ENCODE results near the gene SLC25A24. TPM values are rescaled to one million over a fixed set of nuclear protein-coding genes. Genes with fewer than 3 reads are reported as not detected.

SLC25A24 gene
- total RNA-seq, 6 experiments from 2014 or later, result 1.1 to 3.9 (median 2.5) TPM

- H3K4me1 ChIP-seq, result no peaks in the 10 kb centered on the region
- ATAC-seq, result no peak
- no peak for DNase-seq
- TF ChIP-seq POLR2A (IDR thresholded peaks at IDR 0.05) (no peak), CTCF (IDR thresholded peaks at IDR 0.05) (no peak)
- intact Hi-C loops (cut with DNase I), result loop anchor here (5.0 kb wide), 2 partner anchors 342 to 347 kb away; no protein-coding TSS in a partner anchor
- no peak overlapping the region for H3K4me3 ChIP-seq
- H3K27me3 ChIP-seq, result no peaks in the 10 kb centered on the region
- no peaks in the 10 kb centered on the region for H3K9me3 ChIP-seq
- no peaks in the 10 kb centered on the region for H3K36me3 ChIP-seq
- WGBS (ENCODE audit: insufficient coverage, low coverage, low lambda C conversion rate, missing lambda C conversion rate), result 83% methylated on average over 1 of the region's 1 CpG
- no peak overlapping the region for H3K27ac ChIP-seq
Observed at GRCh38 chr1:108124023-108124422, 76.1 kb downstream of the SLC25A24 start.

DNA sequence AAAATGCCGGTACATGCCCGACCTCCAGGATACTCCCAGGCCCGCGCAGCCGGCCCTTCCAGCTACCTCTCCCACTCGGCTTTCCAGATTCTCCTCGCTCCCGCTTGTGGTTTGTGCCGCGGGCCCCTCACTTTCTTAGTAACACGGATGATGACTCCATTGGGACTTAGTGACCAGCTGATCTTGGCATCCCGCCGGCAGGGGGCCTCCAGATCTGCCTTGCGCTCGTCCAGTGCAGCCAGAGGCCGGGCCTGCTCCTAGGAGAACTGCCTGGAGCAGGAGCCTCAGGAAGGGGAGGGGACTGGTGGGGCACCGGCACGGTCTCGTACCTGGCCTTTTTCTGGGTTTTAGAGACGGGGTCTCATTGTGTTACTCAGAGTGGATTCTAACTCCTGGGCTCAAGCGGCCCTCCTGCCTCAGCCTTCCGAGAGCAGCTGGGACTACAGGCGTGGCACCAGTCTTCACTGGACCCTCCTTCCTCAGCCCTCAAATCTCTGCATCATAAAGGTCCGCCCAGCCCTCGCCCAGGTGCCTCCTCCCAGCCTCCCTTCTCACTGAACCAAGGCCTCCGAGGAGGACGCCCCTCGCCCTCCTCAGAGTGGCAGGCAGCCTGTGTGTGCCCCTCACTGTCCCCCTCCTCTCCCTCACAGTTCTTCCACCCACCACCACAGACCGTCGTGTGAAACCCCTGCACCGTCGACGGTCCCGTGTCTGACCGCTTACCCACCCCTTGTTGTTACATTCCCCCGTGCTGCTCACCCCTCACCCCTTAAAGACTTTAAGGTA lies 78.6 kb downstream of the SLC25A24 start:
- WGBS (ENCODE audit: insufficient coverage, low coverage, low lambda C conversion rate, missing lambda C conversion rate), result 58% methylated on average over 13 of the region's 36 CpGs
- H3K9me3 ChIP-seq, result no peaks in the 10 kb centered on the region
- TF ChIP-seq CTCF (IDR thresholded peaks at IDR 0.05) (no peak), POLR2A (IDR thresholded peaks at IDR 0.05) (no peak)
- H3K4me1 ChIP-seq, result no peaks in the 10 kb centered on the region
- no peaks in the 10 kb centered on the region for H3K27me3 ChIP-seq
- DNase-seq, result no peak
- no peak overlapping the region for H3K4me3 ChIP-seq
- ATAC-seq, result no peak
- H3K36me3 ChIP-seq, result no peaks in the 10 kb centered on the region
- H3K27ac ChIP-seq, result no peak overlapping the region
- intact Hi-C loops (cut with DNase I), result loop anchor here (5.0 kb wide), 2 partner anchors 339 to 344 kb away; no protein-coding TSS in a partner anchor

DNA sequence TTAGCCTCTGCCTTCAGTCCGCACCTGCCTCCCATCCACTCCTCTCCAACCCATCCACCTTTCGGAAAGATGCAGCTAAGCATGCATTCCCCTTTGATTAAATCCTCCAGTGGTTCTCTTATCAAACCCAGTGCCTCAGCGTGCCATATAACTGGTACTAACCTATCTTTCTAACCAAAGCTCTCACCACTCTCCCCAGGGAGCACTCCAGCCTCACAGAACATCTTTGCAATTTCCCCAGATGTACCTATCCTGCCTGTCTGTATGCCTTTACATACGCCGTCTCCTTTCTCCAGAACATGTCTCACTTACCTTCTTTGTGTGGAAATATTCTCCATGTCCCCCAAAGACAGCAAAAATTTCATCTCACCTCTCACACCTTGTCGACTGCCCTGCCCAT lies 80.0 kb downstream of the SLC25A24 start:
- no peak overlapping the region for H3K4me3 ChIP-seq
- intact Hi-C loops (cut with DNase I), result loop anchor here (5.0 kb wide), 2 partner anchors 338 to 343 kb away; no protein-coding TSS in a partner anchor
- ATAC-seq, result no peak
- DNase-seq, result no peak
- no peaks in the 10 kb centered on the region for H3K27me3 ChIP-seq
- no peaks in the 10 kb centered on the region for H3K36me3 ChIP-seq
- 71% methylated on average over 6 of the region's 6 CpGs for WGBS (ENCODE audit: insufficient coverage, low coverage, low lambda C conversion rate, missing lambda C conversion rate)
- no peaks in the 10 kb centered on the region for H3K4me1 ChIP-seq
- no peak for TF ChIP-seq CTCF (IDR thresholded peaks at IDR 0.05)
- no peak for TF ChIP-seq POLR2A (IDR thresholded peaks at IDR 0.05)
- H3K27ac ChIP-seq, result no peak overlapping the region
- H3K9me3 ChIP-seq, result no peaks in the 10 kb centered on the region

GRCh38 chr1:108119500-108119899 lies 80.6 kb downstream of the SLC25A24 start:
- Histone ChIP-seq H3K27ac (no peak overlapping the region), H3K36me3 (no peaks in the 10 kb centered on the region), H3K4me3 (no peak overlapping the region), H3K4me1 (no peaks in the 10 kb centered on the region), H3K9me3 (no peaks in the 10 kb centered on the region), H3K27me3 (no peaks in the 10 kb centered on the region)
- ATAC-seq (no peak), DNase-seq (no peak)
- intact Hi-C loops (cut with DNase I), result no loop called here
- TF ChIP-seq POLR2A (IDR thresholded peaks at IDR 0.05) (no peak), CTCF (IDR thresholded peaks at IDR 0.05) (no peak)
- 54% methylated on average over 5 of the region's 5 CpGs for WGBS (ENCODE audit: insufficient coverage, low coverage, low lambda C conversion rate, missing lambda C conversion rate)

All from right lobe of liver (tissue), 6 donors.